GM10266 (cell line): Measurements from ENCODE around the gene MTA1.

Source experiments
- DNase-seq: peaks from one replicate; pipeline ENCODE4 v3.0.0; 2012; ENCODE audit errors: extremely low spot score
- TF ChIP-seq, protein P1 (sequence below): IDR thresholded peaks from 2 replicates; pipeline ENCODE4 v1.5.1; 2012; ENCODE audit warnings: mild to moderate bottlenecking, low read depth; ENCODE audit not compliant: control insufficient read depth, insufficient read depth; ENCODE audit errors: missing control alignments

Gene MTA1

DNA sequence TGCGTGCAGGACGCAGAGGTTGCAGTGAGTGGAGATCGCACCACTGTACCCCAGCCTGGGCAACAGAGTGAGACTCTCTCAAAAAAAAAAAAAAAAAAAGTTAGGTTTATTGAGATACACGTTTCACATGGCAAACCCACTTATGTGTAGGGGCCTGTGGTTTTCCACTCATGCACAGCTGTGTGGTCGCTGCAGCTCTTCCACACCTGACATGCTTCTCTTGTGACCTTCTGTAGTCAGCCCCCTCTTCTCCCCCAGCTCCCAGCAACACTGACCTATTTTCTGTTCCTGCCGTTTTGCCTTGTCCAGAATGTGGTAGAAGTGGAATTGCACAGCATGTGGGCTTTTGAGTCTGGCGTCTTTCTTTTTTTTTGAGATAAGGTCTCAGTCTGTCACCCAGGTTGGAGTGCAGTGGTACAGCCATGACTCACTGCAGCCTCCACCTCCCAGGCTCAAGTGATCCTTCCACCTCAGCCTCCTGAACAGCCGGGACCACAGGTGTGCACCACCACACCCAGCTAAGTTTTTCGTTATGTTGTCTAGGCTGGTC, 8.4 kb downstream of the MTA1 start:
- TF ChIP-seq, protein P1, sequence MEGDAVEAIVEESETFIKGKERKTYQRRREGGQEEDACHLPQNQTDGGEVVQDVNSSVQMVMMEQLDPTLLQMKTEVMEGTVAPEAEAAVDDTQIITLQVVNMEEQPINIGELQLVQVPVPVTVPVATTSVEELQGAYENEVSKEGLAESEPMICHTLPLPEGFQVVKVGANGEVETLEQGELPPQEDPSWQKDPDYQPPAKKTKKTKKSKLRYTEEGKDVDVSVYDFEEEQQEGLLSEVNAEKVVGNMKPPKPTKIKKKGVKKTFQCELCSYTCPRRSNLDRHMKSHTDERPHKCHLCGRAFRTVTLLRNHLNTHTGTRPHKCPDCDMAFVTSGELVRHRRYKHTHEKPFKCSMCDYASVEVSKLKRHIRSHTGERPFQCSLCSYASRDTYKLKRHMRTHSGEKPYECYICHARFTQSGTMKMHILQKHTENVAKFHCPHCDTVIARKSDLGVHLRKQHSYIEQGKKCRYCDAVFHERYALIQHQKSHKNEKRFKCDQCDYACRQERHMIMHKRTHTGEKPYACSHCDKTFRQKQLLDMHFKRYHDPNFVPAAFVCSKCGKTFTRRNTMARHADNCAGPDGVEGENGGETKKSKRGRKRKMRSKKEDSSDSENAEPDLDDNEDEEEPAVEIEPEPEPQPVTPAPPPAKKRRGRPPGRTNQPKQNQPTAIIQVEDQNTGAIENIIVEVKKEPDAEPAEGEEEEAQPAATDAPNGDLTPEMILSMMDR, result no peak
- no peak for DNase-seq

DNA sequence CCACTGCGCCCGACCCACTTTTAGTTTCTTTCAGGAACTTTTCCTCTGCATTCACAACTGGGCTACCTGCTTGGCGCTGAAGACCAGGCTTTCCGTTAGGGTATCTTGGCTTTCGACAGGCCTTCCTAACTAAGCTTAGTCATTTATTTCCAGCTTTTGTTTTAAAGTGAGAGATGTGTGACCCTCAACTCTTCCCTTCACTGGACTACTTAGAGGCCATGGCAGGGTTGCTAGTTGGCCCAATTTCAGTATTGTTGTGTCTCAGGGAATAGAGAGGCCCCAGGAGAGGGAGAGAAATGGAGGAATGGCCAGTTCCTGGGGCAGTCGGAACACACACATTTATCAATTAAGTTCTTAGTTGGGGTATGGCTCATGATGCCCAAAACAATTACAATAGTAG, 10.4 kb downstream of the MTA1 start:
- TF ChIP-seq, protein P1, result no peak
- no peak for DNase-seq

DNA sequence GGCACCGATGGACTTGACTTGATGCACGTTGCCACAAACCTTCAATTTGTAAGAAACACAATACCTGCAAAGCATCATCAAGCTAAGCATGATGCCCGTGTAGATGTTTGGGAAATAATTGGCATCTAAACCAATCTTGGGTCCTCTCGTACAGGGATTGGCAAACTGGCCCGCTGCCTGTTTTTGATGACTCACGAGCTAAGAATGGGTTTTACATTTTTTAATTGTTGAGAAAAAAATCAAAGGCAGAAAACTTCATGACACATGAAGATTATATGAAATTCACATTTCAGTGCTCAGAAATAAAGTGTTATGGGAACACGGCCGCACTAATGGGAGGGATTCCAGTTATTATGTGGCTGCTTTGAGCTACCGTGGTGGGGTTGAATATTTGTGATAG, 10.9 kb downstream of the MTA1 start:
- DNase-seq, result no peak
- TF ChIP-seq, protein P1, result no peak

DNA sequence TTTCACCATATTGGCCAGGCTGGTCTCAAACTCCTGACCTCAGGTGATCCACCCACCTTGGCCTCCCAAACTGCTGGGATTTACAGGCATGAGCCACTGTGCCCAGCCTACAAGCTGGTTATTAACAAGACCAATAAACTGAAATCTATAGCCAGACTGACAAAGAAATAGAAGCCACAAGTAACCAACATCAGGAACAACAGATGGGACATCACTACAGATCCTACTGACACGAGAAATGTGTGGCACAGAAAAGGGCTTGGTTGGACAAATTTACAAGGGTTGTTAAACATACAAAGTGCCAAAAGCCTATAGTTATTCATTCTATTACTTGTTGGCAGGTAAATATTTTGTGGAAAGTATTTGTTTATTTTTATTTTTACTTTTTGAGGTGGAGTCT, 11.6 kb downstream of the MTA1 start:
- DNase-seq, result no peak
- TF ChIP-seq, protein P1, result no peak

DNA sequence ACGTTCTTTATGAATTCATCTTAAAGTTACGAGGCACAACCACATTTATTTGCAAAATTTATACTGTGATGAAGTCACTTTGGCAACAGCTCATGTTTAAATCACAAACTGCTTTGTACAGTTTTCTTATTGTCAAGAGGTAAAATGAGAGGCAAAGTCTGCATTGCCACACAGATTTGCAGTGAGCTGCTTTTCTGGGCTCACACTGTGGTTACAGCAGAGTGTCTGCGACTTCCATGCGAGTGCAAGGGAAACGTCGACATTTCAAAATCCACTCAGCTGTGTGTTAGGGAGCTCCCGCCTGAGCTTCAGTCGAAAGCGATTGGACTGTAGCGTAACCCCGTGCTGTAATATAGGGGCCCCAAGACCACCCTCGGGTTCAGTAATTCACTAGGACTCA, 13.0 kb downstream of the MTA1 start:
- TF ChIP-seq, protein P1, result no peak
- no peak for DNase-seq

DNA sequence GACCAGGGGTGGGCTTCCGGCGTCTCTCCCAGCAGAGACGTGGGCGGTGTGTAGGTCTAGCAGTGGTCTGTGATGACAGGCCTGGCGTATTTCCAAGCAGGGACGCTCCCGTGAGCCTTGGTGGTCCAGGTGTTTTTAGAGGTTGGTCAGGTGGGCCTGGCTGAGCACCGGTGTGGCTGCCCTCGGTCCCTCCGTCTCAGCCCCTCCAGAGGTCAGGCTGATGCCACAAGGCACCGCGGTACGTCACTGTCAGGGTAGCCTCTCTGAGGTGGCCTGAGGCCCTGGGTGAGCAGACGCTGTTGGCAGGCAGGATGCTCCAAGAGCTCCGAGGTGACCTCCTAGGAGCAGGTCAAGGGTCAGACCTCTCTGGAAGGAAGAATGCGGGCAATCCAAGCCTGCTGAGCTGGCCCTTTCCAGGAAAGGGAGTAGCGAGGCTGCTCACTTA, 13.6 kb downstream of the MTA1 start:
- DNase-seq, result no peak
- TF ChIP-seq, protein P1, result no peak

DNA sequence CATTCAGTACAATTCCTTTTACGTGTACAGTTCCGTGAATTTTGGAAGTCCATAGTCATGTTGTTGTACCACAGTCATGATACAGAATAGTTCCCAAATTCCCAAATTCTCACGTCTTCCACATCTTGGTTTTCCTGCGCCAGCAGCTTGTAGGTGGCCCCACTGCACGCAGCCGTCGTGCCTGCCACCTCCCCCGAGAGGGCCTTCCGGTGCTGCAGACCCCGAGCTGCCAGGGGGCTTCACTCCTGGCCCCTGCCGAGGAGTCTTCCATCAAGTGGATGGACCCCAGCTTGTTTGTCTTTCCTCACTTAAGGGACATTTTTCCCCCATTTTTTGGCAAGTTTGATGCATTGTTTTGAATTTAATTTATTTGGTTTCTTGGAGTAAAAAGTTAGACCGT, 16.8 kb downstream of the MTA1 start:
- no peak for DNase-seq
- TF ChIP-seq, protein P1, result no peak
